ENCODE results near the gene NTN3.
A peak's percentile ranks its signal among the peaks of the same experiment; 100 is the strongest.

The NTN3 gene

GRCh38 chr16:2480948-2481347, 9.9 kb downstream of the NTN3 start:
- DNase-seq, result no peak

GRCh38 chr16:2481676-2482075, 10.6 kb downstream of the NTN3 start:
- DNase-seq, result no peak

GRCh38 chr16:2482249-2482648, 11.2 kb downstream of the NTN3 start:
- no peak for DNase-seq

DNA sequence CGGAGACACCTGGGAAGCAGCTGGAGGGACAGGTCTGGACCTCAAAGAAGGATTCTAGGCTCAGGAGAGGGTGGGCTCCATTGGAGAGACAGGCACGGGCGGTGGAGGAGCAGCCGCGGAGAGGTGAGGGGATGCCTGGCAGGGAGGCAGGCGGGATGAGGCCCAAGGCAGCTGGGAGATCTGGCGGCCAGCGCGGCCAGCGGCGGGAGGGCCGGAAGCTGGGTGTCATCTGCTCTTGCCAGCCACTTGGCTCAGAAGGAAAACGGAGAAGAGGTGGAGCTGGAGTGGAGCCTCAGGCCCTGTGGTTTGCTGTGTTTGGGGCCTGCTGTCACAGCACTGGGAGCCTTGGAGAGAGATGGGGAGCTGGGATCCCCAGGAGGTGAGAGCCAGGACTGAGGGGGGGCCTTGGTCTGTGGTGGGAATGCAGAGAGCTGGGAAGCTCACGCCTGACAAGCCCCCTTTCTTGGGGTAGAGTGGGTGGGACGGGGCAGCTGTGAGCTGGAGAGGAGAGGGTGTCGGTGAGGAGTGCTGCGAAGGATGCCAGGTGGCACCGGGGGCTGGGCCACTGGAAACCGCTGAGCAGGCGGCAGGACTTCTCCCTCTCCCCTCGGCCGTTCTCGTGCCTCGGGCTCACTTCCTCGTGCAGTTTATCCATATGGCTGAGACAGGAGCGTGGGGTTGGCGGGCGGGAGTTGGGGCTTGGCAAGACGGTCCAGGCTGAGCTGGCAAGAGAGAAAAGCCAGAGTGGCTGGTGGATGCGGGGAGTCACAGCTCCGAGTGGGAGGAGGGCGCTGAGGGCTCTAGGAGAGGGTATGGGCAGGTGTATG, 11.8 kb downstream of the NTN3 start:
- DNase-seq, result no peak

- DNase-seq, result no peak
Observed at GRCh38 chr16:2483939-2484897, 13.1 kb downstream of the NTN3 start.

DNA sequence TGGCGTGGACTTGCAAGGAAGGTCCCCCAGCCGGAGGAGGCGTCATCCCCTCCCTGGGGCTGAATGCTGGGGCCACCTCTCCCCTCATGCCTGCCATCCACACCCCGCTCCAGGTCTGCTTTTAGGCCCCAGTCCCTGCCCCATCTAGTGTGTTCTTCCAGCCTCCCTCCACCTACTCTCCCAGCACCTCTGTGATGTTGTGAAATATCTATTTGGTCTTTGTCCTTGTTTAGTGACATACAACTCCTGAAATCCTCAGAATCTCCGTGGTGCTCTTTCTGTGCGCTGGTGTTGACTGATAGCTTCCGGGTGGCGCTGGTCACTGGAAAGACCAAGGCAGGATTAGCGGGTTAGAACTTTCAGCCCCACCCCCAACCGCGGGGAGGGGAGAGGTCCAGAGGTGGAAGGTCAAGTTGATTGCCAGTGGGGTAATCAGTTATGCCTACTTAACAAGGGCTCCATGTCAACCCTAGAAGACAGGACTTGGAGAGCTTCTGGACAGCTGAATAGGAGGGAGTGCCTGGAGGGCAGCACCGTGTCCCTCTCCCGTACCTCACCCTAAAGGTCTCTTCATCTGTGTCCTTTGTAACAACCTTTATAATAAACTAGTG, 13.9 kb downstream of the NTN3 start:
- DNase-seq, result no peak

DNA sequence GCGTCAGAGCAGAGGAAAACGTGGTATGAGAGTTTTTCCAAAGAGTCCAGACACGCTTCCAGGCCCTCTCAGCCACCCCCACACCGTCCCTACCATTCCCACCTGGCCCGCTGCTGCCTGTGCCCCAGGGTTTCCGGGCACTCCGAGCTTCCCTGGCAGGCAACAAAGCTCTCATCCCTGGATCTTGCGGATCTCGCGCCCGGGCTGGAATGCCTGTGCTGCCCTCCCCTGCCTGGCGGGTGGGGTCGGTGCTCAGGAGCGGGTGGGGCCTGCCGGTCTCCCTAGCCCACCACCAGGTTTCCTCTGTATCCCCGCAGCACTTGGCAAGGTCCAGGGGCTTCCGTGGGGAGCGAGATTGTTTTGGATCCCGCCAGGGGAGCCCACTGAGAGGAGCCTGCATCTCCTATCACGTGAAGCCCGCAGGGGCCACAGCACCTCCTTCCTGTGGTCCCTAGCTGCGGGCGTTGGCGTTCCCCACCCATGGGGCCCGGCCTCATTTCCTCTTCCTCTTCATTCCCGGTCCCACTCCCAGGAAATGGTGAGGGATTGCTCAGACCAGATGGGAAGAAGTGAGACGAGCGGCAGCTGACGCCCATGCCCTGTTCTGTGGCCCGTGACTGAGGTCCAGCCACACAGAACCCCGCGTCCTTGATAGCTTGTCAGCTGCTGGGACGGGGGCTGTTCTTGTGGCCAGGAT, 14.9 kb downstream of the NTN3 start:
- DNase-seq, result no peak

- DNase-seq, result peak; percentile 74 to 80
Observed at GRCh38 chr16:2486645-2487516, 15.8 kb downstream of the NTN3 start.

DNA sequence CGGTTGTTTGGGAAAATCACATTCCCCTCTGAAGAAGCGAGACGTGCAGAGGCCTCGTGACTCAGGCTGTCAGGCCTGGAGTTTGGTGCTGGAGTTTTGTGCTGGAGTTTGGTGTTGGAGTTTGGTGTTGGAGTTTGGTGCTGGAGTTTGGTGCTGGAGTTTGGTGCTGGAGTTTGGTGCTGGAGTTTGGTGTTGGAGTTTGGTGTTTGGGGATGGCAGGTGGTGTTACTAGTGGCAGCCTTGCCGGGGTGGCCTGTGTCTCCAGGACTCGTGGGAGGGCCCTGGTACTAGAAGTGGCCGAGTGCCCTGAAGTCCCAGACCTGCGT, 16.4 kb downstream of the NTN3 start:
- no peak for DNase-seq

DNA sequence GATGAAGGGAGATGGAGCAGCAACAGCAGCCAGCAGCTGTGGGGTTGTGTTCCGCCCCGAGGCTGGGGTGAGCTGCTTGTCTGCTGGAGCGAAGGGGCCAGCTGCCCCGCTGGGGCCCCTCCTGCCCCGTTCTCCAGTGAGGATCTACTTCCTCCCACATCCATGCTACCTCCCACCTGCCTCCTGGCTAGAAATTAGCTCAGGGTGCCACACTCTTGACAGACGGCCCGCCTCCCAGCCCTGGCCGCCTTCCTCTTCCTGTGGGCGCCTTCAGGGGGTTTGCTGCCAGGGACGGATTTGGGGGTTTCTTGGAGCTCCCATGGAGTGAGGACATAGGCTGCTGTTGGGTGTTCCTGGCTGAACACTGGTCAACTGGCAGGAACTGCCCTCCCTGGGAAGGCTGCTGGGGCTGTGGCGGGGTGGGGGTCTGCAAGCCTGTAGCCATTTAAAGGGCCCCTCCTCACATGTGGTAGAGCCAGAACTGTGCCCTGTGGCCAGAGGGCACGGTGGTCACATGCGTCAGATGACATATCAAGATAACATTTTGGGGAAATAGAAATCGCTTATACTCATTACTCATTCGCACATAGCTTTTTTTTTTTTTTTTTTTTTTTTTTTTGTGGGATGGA, 16.9 kb downstream of the NTN3 start:
- DNase-seq, result no peak

DNA sequence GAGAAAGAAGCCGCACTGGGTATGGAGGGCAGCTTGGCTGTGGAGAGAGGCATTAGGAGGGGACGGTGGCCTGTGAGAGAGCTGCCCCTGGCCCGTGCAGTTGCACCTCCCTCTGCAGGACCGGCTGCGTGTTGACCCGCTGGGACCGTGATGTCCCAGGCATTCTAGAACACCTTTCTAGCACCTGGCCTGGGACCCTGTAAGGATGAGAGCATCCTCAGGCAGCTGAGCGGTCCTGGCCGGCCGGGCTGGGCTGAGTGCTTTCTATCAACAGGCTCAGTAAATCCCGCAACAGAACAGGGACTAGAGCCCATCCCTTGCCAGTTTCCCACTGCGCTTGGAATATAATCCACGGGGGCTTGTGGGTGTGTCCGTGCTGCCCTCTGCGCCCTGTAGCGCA, 18.5 kb downstream of the NTN3 start:
- DNase-seq, result no peak

DNA sequence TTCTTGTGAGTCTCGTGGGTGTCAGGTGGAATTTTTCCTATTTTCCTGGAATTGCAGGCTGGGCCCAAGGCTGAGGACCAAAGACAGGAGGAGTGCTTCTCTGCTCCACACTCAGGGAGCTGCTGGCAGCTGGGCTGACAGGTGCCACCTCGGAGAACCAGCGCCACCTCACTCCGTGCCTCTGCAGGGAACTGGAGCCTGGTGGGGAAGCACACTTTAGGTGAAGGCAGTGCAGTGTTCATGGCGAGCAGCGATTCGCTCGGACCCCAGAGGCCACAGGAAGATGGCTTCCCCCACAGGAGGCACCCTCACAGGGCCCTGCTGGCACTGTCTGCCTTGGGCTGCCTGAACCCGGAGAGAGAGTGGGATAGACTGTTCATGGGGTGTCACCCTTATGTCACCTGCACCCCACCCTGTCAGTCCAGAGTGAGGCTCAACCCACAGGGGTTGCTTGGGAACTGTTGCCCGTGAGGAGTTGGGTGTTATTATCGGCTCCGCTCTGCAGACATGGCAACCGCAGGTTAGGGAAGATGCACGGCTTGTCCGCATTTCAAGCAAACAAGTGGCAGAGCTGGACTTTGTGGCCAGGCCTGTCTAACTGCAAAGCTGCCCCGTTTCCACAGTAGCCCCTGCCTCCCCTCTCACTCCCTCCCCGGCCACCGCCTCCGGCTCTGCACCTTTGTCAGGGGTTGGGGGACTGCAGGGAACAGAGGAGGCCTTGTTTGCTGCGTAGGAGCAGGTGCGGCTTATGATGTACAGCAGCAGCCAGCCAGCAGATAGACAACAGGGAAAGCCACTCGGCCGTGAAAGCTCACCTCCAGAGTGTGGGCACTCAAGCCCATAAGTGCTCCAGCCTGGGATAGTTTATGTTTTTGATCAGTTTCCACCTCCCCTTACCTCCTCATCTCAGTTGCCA, 19.4 kb downstream of the NTN3 start:
- no peak for DNase-seq

DNA sequence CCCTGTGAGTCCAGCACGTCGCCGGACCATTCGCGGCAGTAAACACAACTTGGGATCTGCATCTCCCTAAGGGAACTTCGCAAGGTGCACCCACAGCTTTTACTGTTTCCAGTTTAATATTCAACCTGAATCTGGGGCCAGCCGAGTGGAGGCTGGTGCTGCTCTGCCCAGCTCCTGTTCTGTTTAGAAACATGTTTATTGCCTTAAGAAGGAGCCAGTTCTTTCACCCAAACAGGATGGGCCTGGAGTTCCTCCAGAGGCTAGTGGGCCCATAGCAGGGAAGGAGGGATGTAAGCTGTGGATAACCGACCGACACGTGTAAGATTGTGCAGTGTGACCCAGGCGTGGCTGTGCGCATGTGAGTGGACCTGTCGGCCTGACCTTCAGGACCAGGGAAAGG, 21.2 kb downstream of the NTN3 start:
- no peak for DNase-seq

DNA sequence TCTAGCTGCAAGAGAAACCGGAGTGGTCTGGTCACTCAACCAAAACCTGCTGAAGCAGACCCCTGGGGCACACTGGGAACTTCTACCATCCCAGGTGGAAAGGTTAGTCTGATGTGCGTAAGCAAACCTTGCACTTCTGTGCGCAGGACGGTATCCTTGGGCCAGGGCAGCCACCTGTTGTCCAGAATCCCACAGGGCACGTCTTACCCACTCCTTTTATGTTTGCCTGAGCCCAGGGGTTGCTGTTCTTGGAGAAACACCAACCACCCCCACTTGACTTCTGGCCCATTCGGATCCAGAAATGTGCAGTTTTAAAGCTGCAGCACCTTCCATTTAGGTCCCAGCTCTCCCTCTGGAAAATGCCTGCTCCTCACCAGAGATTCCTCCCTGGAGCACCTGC, 22.5 kb downstream of the NTN3 start:
- no peak for DNase-seq

DNA sequence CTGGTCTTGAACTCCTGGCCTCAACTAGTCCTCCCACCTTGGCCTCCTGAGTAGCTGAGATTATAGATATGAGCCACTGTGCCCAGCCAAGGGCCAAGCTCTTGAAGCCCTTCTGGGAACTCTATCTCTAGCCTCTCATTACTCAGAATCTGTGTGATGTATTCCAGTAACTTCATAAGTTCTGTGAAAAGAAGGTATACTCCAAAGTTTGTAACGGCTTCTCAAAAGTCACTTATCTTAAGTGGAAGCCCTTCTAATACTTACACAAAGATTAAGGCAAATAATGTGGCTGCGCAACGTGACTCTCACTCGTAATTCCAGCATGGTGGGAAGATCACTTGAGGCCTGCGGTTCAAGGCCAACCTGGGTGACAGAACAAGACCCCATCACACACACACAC, 23.5 kb downstream of the NTN3 start:
- no peak for DNase-seq

DNA sequence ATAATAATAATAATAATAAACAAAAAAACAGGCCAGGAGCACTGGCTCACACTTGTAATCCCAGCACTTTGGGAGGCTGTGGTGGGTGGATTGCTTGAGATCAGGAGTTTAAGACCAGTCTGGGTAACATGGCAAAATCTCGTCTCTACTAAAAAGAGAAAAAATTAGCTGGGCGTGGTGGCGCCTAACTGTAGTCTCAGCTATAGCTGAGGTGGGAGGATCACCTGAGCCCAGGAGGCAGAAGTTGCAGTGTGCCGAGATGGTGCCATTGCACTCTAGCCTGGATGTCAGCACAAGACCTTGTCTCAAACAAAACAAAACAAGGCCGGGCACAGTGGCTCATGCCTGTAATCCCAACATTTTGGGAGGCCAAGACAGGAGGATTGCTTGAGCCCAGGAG, 23.9 kb downstream of the NTN3 start:
- DNase-seq, result no peak

GRCh38 chr16:2496223-2497115, 25.4 kb downstream of the NTN3 start:
- no peak for DNase-seq

DNA sequence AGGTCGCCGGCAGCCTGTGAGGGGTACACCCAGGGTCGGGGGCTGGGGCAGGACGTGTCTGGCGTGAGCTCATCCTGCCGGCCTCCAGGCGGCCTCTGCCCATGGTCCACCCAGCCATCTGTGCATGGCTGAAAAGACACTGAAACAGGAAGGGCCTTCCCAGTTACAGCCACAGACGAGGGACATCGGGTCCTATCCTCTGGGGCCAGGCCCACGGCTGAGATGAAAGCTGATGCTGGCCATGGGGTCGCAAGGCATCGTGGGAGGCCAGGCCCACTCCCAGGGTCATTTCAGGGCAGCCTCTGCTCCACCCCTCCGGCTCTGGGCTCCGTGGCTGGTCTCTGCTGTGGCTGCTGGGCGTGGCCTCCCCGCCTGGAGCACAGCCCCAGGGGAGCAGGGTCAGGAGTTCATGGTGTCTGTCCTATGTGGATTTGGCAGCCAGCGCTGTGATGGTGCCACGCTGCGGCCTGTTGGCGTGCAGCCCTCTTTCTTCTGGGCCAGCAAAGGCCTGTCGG, 26.1 kb downstream of the NTN3 start:
- no peak for DNase-seq

All from activated T-cell treated with anti-CD3 and anti-CD28 coated beads, Interleukin-2, amount 50 U/mL, for 48 hours (primary cell).